GM21447 (cell line): ENCODE results near the gene SLC23A1.
"Not testable (repeated sequence)": the region's sequence is repeated elsewhere in the genome, so short reads cannot be mapped to it uniquely, and the experiment has no call there.

Source experiments
- ATAC-seq: cut with Tn5 transposase; IDR thresholded peaks from one replicate; pipeline ENCODE4 v1.9.1; 2021; ENCODE audit not compliant: unreplicated experiment

Gene SLC23A1

DNA sequence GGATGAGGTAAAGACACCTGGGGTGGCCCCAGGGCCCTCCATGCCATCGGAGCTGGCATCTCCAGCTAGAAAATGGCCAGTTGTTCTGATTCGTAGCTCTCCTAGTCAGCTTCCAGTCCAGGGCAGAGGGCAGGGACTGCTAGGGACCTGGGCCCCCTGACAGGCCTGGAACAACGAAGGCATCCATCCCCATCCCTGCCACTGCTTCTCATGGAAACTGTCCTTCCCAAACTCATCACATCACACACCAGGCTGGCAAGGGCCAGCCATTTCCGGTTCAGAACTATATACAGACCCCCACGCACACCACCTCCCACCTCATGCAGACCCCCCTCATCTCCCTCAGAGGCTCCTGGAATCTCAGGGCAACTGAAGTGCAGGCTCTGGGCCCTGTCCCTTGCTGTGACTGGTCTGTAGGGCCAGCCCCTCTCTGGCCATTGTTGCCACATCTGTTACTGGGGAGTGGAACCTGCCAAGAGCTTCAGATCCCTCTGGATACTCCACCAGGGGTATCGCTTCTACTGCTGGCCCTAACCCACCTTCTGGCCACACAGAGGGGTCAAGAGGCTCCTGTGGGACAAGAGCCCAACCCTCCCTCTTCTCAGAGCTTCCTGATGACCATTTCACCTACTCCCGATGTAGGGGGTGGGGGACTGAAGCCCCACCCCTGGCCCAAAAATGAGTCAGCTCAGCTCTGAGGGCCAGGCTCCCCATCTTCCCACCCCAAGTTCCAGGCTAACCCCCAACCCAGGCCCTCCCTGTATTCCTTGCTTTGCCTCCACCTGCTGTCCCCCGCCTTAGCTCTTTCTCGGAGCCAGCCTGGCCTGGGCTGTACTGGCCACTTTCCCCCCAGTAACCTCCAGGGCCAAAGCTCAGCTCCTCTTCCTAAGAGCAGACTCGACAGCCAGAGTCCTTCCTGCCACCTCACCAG lies 7.8 kb upstream of the SLC23A1 start:
- ATAC-seq: no peak

DNA sequence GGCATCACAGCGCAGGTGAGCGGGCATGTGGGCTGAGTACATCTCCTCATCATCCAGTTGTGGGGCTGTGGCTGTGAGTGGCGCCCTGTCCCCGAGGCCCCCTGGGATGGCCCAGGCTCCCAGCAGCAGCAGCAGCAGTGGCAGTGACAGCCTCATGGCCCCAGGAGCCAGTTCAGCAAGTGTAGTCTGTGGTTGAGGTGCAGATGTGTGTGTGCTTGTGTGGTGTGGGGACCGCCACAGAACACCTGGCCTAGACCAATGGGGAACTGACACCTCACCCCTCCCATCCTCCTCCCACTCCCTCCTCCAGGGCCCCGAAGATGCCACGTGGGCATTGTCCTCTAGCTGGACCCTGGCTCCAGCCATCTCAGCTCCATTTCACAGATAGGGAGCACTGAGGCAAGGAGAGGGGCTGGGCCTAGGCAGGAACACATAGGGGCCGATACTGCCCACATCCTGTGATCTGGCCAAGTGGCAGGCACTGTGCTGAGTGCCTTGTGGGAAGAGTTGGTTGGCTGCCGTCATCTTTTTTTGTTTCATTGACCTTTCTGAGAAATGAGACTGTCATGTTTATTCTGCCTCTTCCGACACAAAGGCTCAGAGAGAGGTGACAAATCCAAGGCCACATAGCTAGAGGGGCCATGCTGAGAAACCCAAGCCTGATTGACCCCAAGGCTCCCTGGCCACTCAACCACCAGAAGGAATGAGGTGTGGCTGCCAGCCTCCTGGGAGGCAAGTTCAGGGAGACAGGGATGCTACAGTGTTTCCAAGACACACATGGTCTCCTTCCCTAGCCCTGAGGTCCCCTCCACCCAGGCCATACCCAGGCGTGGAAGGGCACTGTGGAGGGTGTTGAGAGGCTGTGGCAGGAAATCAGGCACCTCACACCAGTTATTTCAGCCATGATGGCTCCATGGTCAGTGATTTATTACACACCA lies 6.9 kb upstream of the SLC23A1 start, which contains the start of gene MZB1:
MZB1 (minus strand) TSS at position 213 of the 938 bp plus-strand sequence; CDS start at position 156, 57 bp downstream.
- peak; percentile 36 for ATAC-seq

DNA sequence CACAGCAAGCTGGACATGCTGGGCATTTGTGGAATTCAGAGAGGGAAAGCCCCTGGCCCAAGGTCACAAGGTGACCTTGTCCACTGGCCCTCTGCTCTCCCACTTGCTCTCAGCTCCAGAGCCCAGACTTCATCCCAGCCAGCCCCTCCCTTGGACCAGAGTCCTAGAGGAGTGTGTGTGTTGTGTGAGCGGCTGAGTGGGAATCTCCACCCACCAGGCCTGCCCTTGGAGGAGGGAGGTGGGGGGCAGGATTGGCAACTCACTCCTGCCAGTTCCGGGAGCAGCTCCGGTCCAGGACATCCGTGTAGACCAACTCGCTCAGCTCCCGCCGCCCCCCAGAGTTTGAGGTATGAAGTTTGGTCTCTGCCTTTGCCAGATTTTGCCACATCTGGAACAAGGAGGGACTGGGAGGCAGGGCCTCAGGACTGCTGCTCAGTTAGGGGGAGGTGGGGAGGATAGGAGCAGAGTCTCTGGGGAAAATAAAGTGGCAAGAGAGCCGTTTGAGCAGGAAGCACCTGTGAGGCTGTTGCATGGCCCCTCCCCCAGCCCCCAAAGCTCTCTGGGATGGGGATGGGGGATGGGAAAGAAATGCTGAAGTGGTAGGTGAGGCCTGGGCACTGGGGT lies 5.2 kb upstream of the SLC23A1 start:
- peak; percentile 26 for ATAC-seq

GRCh38 chr5:139387611-139388197 lies 4.6 kb upstream of the SLC23A1 start:
- no peak for ATAC-seq

- not testable (repeated sequence) for ATAC-seq
Measured at GRCh38 chr5:139386956-139387355, 3.9 kb upstream of the SLC23A1 start.

- no peak for ATAC-seq
Measured at GRCh38 chr5:139386050-139386438, 2.9 kb upstream of the SLC23A1 start.

DNA sequence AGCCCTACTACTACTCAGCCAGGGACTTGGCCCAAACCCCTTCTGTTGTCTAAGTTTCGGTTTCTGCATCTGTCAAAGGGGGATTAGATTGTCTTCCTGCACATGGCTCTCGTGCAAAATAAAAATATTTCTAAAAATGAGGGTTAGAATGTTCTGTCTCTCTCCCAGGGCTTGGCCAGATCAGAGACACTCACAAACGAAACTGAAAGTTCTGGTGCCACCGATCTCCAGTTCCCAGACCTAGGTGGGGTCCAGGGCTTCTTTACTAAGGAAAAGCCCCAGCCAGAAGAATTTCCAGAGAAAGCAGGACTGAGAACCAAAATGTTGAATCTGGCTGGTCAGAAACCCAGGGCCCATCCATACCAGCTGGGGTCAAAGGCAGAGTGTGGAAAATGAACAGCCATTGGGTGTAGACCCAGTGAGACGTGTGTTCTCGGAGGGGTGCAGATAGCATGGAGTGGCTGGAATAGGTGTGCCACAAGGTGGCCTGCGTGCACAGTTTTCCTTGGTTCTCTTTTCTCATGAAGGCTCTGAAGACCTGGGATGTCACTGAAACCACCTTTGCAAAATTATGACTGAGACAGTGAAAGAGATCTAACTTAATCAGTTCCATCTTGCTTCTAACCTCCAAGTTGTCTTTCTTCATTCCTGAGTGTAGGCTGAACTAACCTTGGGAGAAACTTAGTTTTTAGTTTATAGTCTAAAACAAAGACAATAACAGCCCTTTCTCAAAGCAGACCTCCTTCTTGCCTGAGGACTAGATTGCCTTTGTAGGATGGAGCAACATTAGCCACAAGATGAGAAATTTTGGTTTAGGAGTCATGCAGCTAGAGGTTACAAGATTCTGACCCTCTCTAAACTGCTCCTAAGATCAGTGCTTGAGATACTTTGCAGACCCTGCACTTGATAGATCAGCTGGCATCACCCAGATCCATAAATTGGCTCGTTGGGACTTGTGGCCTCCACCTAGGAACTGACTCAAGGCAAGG lies 2.3 kb upstream of the SLC23A1 start:
- ATAC-seq: no peak

DNA sequence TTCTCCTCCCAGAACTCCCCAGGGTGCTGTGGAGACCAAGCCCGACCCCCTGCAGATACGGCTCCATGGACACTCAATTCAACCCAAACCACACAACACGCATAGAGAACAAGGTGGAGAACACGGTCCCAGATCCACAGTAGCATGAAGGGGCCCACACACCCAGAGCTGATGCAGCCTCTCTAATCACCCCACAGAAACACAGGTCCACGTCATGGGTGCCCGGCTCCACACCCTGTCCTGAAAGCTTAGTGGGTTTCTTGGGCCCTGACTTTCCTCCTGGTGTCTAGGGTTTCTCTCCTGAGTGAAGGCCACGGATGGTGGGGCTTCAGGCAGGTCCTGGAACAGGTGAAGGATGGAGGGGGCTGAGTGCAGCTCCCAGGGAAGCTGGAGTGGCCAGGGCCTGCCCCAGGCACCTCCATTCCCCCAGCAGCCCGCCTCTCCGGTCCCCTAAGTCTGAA lies 1.5 kb upstream of the SLC23A1 start:
- ATAC-seq: no peak

DNA sequence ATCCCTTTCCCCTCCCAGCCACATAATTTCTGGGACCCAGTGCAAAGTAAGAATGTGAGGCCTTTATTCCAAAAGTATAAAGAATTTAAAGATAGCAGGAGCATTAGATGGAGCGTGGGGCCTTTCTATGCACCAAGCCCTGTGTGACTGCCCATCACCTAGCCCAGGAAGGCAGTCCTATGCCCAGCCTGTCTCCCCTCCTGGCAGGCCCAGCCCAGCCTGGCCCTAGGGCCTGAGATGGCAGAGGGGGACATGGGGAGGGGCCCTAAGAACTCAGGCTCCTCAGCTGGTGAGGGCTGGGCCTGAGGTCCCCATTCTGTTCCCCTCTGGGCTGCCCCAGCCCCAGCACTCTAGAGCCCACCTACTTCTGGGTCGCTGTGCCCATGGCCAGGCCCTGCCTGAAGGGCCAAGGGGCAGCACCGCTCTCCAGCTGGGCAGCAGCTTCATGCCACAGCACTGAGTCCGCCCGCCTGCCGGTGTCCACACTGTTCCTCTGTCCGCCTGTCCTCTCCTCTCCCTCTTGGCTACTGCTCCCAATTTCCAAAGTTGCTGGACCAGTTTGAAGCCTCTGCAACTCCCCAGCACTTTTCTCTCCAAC lies 995 bp upstream of the SLC23A1 start:
- ATAC-seq: no peak

DNA sequence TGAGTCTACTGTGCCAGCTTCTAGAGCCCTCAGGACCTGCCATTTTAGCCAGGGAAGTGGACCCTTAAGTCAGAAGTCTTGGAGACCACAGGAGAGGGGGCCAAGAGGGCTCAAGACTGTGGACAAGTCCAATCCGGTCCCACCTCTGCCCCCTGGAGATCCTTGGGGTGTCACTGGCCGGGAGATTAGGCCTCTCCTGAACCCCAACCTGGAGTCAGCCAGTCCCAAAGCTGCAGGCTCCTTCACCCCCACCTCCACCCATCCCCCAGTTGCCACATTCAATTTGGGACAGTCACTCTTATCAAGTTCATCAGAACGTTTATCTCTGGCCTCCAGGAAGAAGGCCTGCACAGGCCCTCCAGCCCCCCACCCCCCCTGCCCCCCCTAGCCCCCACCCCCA lies 290 bp downstream of the SLC23A1 start:
- ATAC-seq: no peak

GRCh38 chr5:139381837-139382761 lies 998 bp downstream of the SLC23A1 start:
- no peak for ATAC-seq

GRCh38 chr5:139379626-139380449 lies 3.3 kb downstream of the SLC23A1 start:
- ATAC-seq: no peak

DNA sequence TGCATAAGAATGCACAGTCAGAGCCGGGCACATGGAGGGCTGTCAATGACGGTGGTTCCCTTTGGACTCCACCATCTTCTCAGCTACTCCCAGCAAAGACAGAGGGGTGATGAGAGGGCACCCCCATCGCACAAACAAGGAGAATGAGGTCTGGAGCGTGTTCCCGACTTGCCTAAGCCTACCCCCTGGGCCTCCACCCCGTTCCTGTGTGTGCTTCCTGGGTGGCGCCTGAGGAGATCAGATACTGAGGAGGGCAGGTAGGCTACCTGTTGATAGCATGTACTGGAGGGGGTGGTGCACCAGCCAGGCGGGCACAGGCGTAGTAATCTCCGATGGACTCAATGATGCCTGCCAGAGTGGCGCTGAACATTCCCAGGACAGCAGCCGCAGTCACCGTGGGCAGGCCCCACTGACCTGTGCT lies 4.1 kb downstream of the SLC23A1 start:
- no peak for ATAC-seq

DNA sequence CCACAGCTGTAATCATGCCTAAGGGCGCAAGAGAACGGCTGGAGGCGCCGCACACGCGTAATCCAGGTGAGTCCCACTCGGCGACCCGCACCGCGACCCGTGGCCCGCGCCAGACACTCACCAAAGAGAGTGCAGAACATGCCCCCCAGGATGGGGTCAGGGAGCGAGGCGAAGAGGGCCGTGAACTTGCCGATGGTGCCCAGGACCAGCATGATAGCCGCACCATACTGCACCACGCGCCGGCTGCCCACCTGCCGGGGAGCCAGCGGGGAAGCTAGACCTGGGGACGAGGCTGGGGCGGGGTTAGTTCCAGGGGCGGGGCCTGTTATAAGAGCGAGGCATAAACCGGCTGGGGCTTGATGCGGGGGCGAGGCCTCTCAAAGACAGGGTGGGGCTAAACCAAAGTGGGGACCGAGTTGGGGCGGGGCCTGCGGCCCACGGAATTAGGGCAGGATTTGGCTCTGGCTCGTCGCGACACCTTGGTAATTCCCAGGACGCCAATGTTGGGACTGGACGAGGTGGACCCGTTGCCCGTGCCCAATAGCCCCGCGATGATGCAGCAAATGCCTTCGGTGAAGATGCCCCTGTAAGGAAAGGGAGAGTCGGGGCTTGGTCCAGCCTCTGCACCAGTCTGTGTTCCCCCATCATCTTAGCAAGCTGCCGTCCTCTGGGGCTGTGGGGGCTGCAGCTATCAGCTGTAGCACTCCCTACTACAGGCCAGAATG lies 4.8 kb downstream of the SLC23A1 start:
- no peak for ATAC-seq

DNA sequence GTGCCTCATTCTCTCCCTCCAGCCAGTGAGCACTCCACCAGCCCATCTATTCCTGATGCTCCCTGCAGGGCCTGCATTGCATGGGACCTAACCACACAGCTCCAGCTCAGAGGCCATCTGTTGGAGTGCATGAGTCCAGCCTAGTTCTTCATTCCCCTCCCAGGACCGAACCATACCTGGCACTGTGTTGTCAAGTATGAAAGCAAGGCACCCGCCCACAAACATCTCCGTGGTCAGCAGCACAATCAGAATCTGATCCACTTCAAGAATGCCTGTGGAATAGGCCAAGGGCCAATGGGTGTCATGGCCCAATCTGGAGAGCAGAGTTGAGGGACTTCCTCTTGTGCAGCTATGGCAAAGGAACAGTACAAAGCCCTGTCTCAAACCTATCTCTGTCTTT lies 5.9 kb downstream of the SLC23A1 start:
- no peak for ATAC-seq

DNA sequence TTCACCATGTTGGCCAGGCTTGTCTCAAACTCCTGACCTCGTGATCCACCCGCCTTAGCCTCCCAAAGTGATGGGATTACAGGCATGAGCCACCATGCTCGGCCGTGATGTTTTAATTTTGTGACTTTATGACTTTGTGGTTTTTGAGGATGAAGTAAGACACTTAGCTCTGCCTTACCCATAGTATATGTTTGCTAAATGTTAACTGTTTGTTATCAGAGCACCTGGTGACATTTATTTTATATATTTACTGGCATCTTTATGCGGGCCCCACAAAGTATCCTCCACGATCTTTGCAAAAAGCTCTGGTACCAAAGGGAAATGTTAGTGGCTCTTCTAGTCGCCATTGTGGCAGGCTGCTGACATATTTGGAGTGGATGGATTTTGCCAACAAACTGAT lies 6.7 kb downstream of the SLC23A1 start:
- no peak for ATAC-seq
